ENCODE results near the gene GFY.

DNA sequence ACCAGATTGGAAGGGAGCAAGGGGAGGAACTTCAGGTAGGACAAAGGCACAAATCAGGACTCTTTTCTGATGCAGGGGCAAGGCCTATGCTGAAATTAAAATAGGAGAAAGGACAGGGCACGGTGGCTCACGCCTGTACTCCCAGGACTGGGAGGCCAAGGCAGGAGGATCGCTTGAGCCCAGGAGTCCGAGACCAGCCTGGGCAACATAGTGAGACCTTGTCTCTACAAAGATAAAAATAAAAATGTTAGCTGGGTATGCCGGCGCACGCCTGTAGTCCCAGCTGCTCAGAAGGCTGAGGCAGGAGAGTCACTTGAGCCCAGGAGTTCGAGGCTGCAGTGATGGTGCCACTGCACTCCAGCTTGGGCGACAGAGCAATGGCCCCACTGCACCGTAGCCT is 10.5 kb downstream of the GFY start:
- TF ChIP-seq POLR2A (IDR thresholded peaks at IDR 0.05) (no peak), EP300 (IDR thresholded peaks at IDR 0.05) (no peak)
- TF ChIP-seq, protein P1, sequence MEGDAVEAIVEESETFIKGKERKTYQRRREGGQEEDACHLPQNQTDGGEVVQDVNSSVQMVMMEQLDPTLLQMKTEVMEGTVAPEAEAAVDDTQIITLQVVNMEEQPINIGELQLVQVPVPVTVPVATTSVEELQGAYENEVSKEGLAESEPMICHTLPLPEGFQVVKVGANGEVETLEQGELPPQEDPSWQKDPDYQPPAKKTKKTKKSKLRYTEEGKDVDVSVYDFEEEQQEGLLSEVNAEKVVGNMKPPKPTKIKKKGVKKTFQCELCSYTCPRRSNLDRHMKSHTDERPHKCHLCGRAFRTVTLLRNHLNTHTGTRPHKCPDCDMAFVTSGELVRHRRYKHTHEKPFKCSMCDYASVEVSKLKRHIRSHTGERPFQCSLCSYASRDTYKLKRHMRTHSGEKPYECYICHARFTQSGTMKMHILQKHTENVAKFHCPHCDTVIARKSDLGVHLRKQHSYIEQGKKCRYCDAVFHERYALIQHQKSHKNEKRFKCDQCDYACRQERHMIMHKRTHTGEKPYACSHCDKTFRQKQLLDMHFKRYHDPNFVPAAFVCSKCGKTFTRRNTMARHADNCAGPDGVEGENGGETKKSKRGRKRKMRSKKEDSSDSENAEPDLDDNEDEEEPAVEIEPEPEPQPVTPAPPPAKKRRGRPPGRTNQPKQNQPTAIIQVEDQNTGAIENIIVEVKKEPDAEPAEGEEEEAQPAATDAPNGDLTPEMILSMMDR (IDR thresholded peaks at IDR 0.05) = no peak

All from tibial nerve (tissue), 4 donors.